Peyer's patch (tissue), 4 donors: ENCODE measurements around the gene NEDD4L.

Experiments
- CTCF ChIP-seq, 6 experiments: fragments of 450-650 bp in 4 of 6; fragments of 200-600 bp in 2 of 6; sonication (generic) in 1 of 6; IDR thresholded peaks; one replicate each; pipeline ENCODE4 v1.5.1; 2017 to 2019; ENCODE audit warnings: antibody characterized with exemption in 6 of 6, mild to moderate bottlenecking in 3 of 6, moderate library complexity in 1 of 6
- POLR2A ChIP-seq, 2 donors: fragments of 450-650 bp; IDR thresholded peaks; one replicate each; pipeline ENCODE4 v1.5.1; 2017; ENCODE audit warnings: antibody characterized with exemption in 2 of 2, mild to moderate bottlenecking in 2 of 2, moderate library complexity in 2 of 2

GRCh38 chr18:58207520-58208152 is 163.6 kb downstream of the NEDD4L start:
- TF ChIP-seq POLR2A (IDR thresholded peaks at IDR 0.05): no peak
- TF ChIP-seq CTCF (IDR thresholded peaks at IDR 0.05): no peak
